HepG2 (cell line): ENCODE results near the gene FAM72A. TPM values are rescaled to one million over a fixed set of nuclear protein-coding genes. Genes with fewer than 3 reads are reported as not detected.
"Not testable (repeated sequence)": the region's sequence is repeated elsewhere in the genome, so short reads cannot be mapped to it uniquely, and the experiment has no call there.

Experiments used
- ATAC-seq: fragments of 200-7000 bp; cut with Tn5 transposase; 3 replicates; pipeline ENCODE4 v1.9.1; 2020; ENCODE audit warnings: mild to moderate bottlenecking, moderate library complexity
- BruUV-seq: library from RNA; stranded (reverse); fragments of 400-500 nt; replicated peaks from 2 replicates; lab custom pipeline; 2021; lab: Mats Ljungman, UMichigan
- CTCF ChIA-PET: fragments of 300-600 bp; formaldehyde crosslinking; extraction: SDS; loops from one replicate; lab custom pipeline; 2021; ENCODE audit warnings: low total read pairs, inconsistent platforms, low intra/inter-chr PET ratio; lab: Yijun Ruan, JAX
- POLR2A ChIA-PET: fragments of 350-600 bp; sonication (Branson Sonifier 250); formaldehyde crosslinking; loops from one replicate; lab custom pipeline; 2020; ENCODE audit warnings: antibody characterized with exemption, inconsistent platforms; lab: Yijun Ruan, JAX
- DNase-seq: peaks from one replicate; pipeline ENCODE4 v3.0.0-alpha.2; 2015; ENCODE audit warnings: low spot score
- FAIRE-seq: peaks from 3 replicates; lab custom pipeline; 2011; peaks lifted over from hg19 to GRCh38; lab: Jason Lieb, UNC
- H2AFZ ChIP-seq: one replicate; pipeline ENCODE4 v1.6.1; 2011; ENCODE audit warnings: low read length, inconsistent platforms
- H3K27ac ChIP-seq: fragments of 300-600 bp; 3 replicates; pipeline ENCODE4 v1.8.0; 2011; ENCODE audit warnings: mixed run types, mild to moderate bottlenecking, mixed read lengths, low read length, inconsistent platforms; ENCODE audit not compliant: insufficient read depth; ENCODE audit errors: extremely low read length
- H3K27me3 ChIP-seq, 2 experiments: fragments of 200-600 bp in 1 of 2; 2 replicates in 1 of 2; 3 replicates in 1 of 2; pipeline versions ENCODE4 v1.6.0 to v1.8.0; 2011; ENCODE audit warnings: low read length in 2 of 2, mild to moderate bottlenecking in 2 of 2, moderate library complexity in 2 of 2, inconsistent platforms in 1 of 2; ENCODE audit not compliant: insufficient read depth in 2 of 2, control insufficient read depth in 1 of 2
- H3K36me3 ChIP-seq, 2 experiments: fragments of 200-600 bp in 1 of 2; replicated peaks in 1 of 2; 2 replicates in 1 of 2; 3 replicates in 1 of 2; pipeline versions ENCODE4 v1.5.1 to v1.8.0; 2011; ENCODE audit warnings: low read length in 2 of 2, inconsistent platforms in 1 of 2; ENCODE audit not compliant: insufficient read depth in 2 of 2, control insufficient read depth in 1 of 2
- H3K4me1 ChIP-seq: 2 replicates; pipeline ENCODE4 v1.5.1; 2012; ENCODE audit warnings: low read length, inconsistent platforms; ENCODE audit not compliant: insufficient read depth
- H3K4me2 ChIP-seq: 2 replicates; pipeline ENCODE4 v1.6.0; 2011; ENCODE audit warnings: low read depth, low read length, inconsistent platforms
- H3K4me3 ChIP-seq, 3 experiments: fragments of 200-600 bp in 1 of 3; sonication (generic), shearing (Covaris generic) in 1 of 3; replicated peaks in 1 of 3; 2 replicates each; pipeline ENCODE4 v1.5.1; 2011 to 2016; ENCODE audit warnings: low read length in 3 of 3, inconsistent platforms in 2 of 3, low read depth in 2 of 3, mild to moderate bottlenecking in 2 of 3, control low read depth in 1 of 3, mixed read lengths in 1 of 3; ENCODE audit not compliant: insufficient read depth in 1 of 3
- H3K79me2 ChIP-seq: one replicate; pipeline ENCODE4 v1.6.1; 2011; ENCODE audit warnings: low read length, inconsistent platforms; ENCODE audit not compliant: insufficient read depth
- H3K9ac ChIP-seq: 2 replicates; pipeline ENCODE4 v1.6.0; 2011; ENCODE audit warnings: mild to moderate bottlenecking, low read depth, low read length, inconsistent platforms; ENCODE audit not compliant: insufficient read depth
- H3K9me3 ChIP-seq: 2 replicates; pipeline ENCODE4 v1.5.1; 2012; ENCODE audit warnings: mild to moderate bottlenecking, low read length
- H4K20me1 ChIP-seq: 2 replicates; pipeline ENCODE4 v1.6.0; 2011; ENCODE audit warnings: inconsistent platforms, mild to moderate bottlenecking, low read length, moderate library complexity; ENCODE audit not compliant: insufficient read depth
- WGBS: methylation state at CpG from one replicate; pipeline ENCODE4 v1.1.6; 2017; ENCODE audit warnings: low lambda C conversion rate; 5-methylcytosine and 5-hydroxymethylcytosine counted together
- in situ Hi-C: cut with HindIII; loops from 2 replicates; pipeline ENCODE4 v1.10.0; 2017; ENCODE audit warnings: low pct_unique_long_range_greater_than_20kb; ENCODE audit not compliant: extremely low pct_ligation_motif_present
- intact Hi-C: fragments of 100-400 bp; cut with micrococcal nuclease; formaldehyde crosslinking; loops from one replicate; pipeline ENCODE4 v1.10.0; 2022; ENCODE audit not compliant: unreplicated experiment
- polyA plus RNA-seq, 8 experiments: library from polyadenylated mRNA; depleted of rRNA in 3 of 8; stranded (reverse) in 7 of 8; unstranded in 1 of 8; fragments of >200 nt; fragmentation: Illumina TruSeq in 4 of 8; extraction: Trizol in 4 of 8; gene quantifications; 2 replicates each; pipeline versions ENCODE4 v1.2.1 to v1.2.3, GENCODE V29; 2011 to 2016; ENCODE audit warnings: low read depth in 4 of 8, missing spikeins in 1 of 8, mixed read lengths in 1 of 8; ENCODE audit not compliant: insufficient read depth in 1 of 8
- total RNA-seq, 5 experiments: library from RNA; depleted of rRNA; stranded (reverse); fragments of >200 nt; fragmentation: Illumina TruSeq; extraction: Trizol; gene quantifications; 2 replicates each; pipeline ENCODE4 v1.2.3, GENCODE V29; 2016; ENCODE audit warnings: low read depth in 1 of 5

FAM72A gene
- total and polyA plus RNA-seq, 2 of the 13 experiments (the other 11 are each of a cell fraction or from before 2014, with no cell fraction given), result 7.1 to 11.1 TPM

DNA sequence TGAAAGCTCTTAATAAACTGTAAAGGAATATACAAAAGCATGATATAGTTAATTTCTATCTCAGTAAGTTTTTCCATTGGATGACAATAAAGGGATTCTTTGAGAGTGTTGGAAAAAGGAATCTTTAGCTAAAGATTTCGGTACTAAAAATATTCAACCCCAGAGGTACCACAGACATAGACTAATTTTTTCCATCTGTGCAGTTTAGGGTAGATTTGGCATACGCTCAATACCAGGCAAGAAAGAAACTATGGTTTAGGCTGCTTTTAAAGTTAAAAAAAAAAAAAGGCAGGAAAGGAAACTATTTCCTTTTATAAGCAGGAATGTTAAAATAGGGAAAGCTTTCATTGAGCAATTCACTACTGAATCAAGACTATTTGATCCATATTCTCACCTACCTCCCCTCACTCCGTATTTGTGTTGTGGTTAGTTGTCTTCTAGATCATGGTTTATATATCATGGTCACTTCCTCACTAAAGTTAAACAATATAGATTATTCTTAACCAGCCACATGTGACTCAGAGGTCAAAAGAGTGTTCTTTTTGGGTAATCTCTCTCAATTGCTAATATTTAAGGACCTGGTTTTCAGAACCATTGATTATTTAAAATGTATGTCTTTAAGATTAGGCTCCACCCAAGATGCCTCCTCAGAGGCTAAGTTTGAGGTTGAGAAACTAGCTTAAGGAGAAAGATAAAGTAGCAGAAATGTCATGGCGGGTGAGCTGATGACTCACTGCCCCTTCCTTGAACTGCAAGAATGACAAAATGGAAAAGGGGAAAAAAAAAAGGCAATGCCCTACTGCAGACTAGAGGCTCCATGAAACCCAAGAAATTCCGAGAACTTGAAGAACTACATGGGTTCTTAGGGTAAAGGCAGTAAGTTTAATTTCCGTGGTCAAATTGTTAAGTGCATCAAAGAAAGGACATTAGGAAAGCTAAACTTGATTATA is 20.0 kb downstream of the FAM72A start:
- H3K27me3 ChIP-seq, CTCF ChIA-PET, intact Hi-C loops, in situ Hi-C loops, H3K79me2 ChIP-seq, H3K9me3 ChIP-seq, H3K9ac ChIP-seq, POLR2A ChIA-PET, FAIRE-seq, H3K4me3 ChIP-seq, ATAC-seq, H3K27ac ChIP-seq, H2AFZ ChIP-seq, H3K4me2 ChIP-seq, H4K20me1 ChIP-seq, H3K4me1 ChIP-seq, BruUV-seq, DNase-seq, H3K36me3 ChIP-seq: not testable (repeated sequence)
- 100% methylated on average over 5 of the region's 6 CpGs for WGBS

DNA sequence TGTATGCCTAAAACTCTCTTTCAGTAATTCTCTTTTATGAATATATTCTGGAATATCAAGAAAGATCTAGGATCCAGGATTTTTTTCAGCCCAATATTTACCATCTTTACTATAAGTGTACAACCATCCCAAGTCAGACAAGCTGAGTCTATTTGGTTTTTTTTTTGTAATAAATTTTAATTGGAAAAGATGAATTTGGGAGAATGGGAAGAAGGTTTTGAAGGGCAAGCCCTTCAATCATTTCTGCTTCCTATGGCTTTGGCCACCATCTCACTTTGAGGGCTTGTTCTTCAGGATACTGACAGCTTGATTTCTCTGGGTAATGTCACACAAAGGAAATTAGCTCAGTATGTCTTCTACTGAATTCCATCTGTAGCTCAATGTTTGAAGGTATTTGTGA is 23.0 kb downstream of the FAM72A start:
- BruUV-seq, CTCF ChIA-PET, H3K4me2 ChIP-seq, H3K27ac ChIP-seq, H3K4me1 ChIP-seq, H3K4me3 ChIP-seq, DNase-seq, H2AFZ ChIP-seq, in situ Hi-C loops, ATAC-seq, H3K27me3 ChIP-seq, H3K9me3 ChIP-seq, POLR2A ChIA-PET, H3K9ac ChIP-seq, H3K79me2 ChIP-seq, intact Hi-C loops, H3K36me3 ChIP-seq, H4K20me1 ChIP-seq, FAIRE-seq: not testable (repeated sequence)

DNA sequence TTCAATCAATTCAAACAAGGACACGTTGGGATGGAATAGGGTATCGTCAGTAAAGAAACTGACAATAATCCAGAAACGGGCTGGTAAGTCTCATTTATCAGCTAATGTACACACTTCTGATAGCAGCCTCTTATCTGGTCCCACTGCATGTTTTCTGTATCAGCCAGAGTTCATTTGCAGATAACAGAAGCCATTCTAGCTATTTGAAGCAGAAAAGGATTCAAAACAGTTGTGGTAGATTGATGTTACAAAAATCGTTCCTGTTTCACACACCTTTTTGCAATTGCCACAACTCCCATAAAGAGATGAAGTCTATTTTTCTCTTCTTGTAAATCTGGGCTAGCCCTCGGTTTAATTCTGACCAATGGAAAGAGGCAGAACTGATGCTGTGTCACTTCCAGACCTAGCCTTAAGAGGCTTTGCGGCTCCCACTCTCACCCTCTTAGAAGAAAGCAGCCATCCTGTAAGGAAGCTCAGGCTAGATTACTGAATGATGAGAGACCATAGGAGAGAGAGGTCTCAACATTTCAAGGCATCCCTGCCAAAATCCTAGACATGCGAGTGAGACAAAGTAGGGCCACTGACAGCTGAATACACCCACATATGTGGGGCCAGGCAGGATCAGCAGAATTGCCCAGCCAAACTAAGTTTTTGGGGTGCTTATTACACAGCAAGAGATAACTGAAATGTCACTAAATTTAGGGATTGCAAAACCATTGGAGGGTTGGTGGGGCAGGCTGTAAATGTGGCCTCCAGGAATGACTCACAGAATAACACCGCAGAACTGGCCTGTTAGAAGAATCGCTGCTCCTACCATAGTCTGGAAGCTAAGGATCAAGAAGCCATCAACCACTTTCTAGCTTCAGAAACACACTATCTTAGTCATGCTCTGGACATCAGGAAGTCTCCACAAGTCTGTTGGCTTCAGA is 24.3 kb downstream of the FAM72A start:
- H3K79me2 ChIP-seq, H3K36me3 ChIP-seq, H3K9ac ChIP-seq, FAIRE-seq, H3K4me1 ChIP-seq, H3K4me2 ChIP-seq, CTCF ChIA-PET, intact Hi-C loops, H3K27ac ChIP-seq, H2AFZ ChIP-seq, H3K4me3 ChIP-seq, H3K9me3 ChIP-seq, H3K27me3 ChIP-seq, DNase-seq, POLR2A ChIA-PET, BruUV-seq, ATAC-seq, in situ Hi-C loops, H4K20me1 ChIP-seq: not testable (repeated sequence)
- WGBS, result 64% methylated on average over 9 of the region's 9 CpGs

DNA sequence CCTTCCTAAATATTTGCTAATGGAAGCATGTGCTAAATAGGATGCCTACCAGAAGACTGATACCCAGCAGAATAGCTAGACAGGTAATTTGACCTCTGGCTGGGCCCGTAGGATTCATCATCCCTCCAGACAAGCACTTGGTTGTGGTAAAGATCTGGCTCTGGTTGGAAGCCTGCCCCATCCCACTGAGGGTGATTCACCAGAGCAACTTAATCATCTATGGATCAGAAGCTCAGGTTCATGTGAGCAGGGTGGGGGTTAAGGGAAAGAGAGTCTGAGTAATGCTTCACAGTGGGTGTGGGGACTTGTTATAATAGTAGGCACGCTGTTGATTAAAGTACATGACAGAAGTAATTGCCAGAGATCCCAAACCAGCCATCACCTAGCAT is 26.5 kb downstream of the FAM72A start:
- H3K4me3 ChIP-seq, BruUV-seq, H3K4me1 ChIP-seq, H4K20me1 ChIP-seq, POLR2A ChIA-PET, H2AFZ ChIP-seq, CTCF ChIA-PET, H3K79me2 ChIP-seq, H3K9ac ChIP-seq, DNase-seq, H3K4me2 ChIP-seq, in situ Hi-C loops, H3K36me3 ChIP-seq, H3K27me3 ChIP-seq, intact Hi-C loops, ATAC-seq, H3K27ac ChIP-seq, FAIRE-seq, H3K9me3 ChIP-seq: not testable (repeated sequence)
- WGBS, result 50% methylated on average over 1 of the region's 2 CpGs
